Retina (tissue), 1 donor: ENCODE data around the gene PARP12.

ENCODE experiments used
- DNase-seq: peaks from one replicate; pipeline ENCODE4 v3.0.0-alpha.2; 2016

The PARP12 gene

GRCh38 chr7:139987691-139988516 is 74.8 kb downstream of the PARP12 start:
- DNase-seq, result no peak

GRCh38 chr7:139985811-139986210 is 76.9 kb downstream of the PARP12 start:
- no peak for DNase-seq

GRCh38 chr7:139984642-139985539 is 77.9 kb downstream of the PARP12 start:
- DNase-seq, result no peak

- DNase-seq, result no peak
Observed at GRCh38 chr7:139982927-139983920, 79.5 kb downstream of the PARP12 start.

- DNase-seq, result no peak
Observed at GRCh38 chr7:139981511-139981895, 81.2 kb downstream of the PARP12 start.

- no peak for DNase-seq
Observed at GRCh38 chr7:139976838-139977656, 85.7 kb downstream of the PARP12 start.

- DNase-seq, result no peak
Observed at GRCh38 chr7:139976055-139976837, 86.5 kb downstream of the PARP12 start.

GRCh38 chr7:139974179-139974811 is 88.5 kb downstream of the PARP12 start:
- DNase-seq, result no peak
